Liver (tissue), 9 donors: ENCODE data around the gene PAX8. TPM values are rescaled to one million over a fixed set of nuclear protein-coding genes. Genes with fewer than 3 reads are reported as not detected.
A peak's percentile ranks its signal among the peaks of the same experiment; 100 is the strongest.
"Not testable (repeated sequence)": the region's sequence is repeated elsewhere in the genome, so short reads cannot be mapped to it uniquely, and the experiment has no call there.

Experiments used
- DNase-seq: peaks from one replicate; pipeline ENCODE4 v3.0.0-alpha.2; 2017; ENCODE audit warnings: low spot score
- H3K27ac ChIP-seq, 2 donors: one replicate each; pipeline ENCODE4 v1.7.0; 2013; ENCODE audit warnings: inconsistent platforms in 2 of 2, low read length in 2 of 2, control low read depth in 1 of 2, low read depth in 1 of 2, mild to moderate bottlenecking in 1 of 2
- H3K27me3 ChIP-seq, 4 donors: one replicate each; pipeline versions ENCODE4 v1.6.1 to v1.7.0; 2013; ENCODE audit warnings: low read length in 3 of 4, inconsistent platforms in 1 of 4, mild to moderate bottlenecking in 1 of 4, moderate library complexity in 1 of 4; ENCODE audit not compliant: control insufficient read depth in 4 of 4, insufficient read depth in 4 of 4
- H3K36me3 ChIP-seq, 4 donors: one replicate each; pipeline versions ENCODE4 v1.6.1 to v1.7.0; 2013; ENCODE audit warnings: low read length in 3 of 4, mild to moderate bottlenecking in 3 of 4, low read depth in 1 of 4, moderate library complexity in 1 of 4; ENCODE audit not compliant: control insufficient read depth in 4 of 4, insufficient read depth in 3 of 4
- H3K4me1 ChIP-seq, 4 donors: one replicate each; pipeline versions ENCODE4 v1.6.1 to v1.7.0; 2013; ENCODE audit warnings: low read length in 3 of 4, mild to moderate bottlenecking in 3 of 4, moderate library complexity in 1 of 4; ENCODE audit not compliant: control insufficient read depth in 4 of 4, insufficient read depth in 4 of 4
- H3K4me3 ChIP-seq, 3 donors: one replicate each; pipeline versions ENCODE4 v1.6.1 to v1.7.0; 2013; ENCODE audit warnings: low read length in 3 of 3, control low read depth in 1 of 3, low read depth in 1 of 3, mild to moderate bottlenecking in 1 of 3
- H3K9ac ChIP-seq, 2 donors: one replicate each; pipeline ENCODE4 v1.7.0; 2013; ENCODE audit warnings: low read length in 2 of 2, mild to moderate bottlenecking in 2 of 2, moderate library complexity in 2 of 2, control low read depth in 1 of 2, low read depth in 1 of 2
- H3K9me3 ChIP-seq, 4 donors: one replicate each; pipeline versions ENCODE4 v1.6.1 to v1.7.0; 2013; ENCODE audit warnings: low read length in 3 of 4; ENCODE audit not compliant: control insufficient read depth in 4 of 4
- EGR1 ChIP-seq, 2 donors: IDR thresholded peaks; 2 replicates each; pipeline ENCODE4 v1.6.1; 2016 to 2018; ENCODE audit warnings: antibody characterized with exemption in 2 of 2, low read depth in 2 of 2
- FOXA1 ChIP-seq: IDR thresholded peaks from 2 replicates; pipeline ENCODE4 v1.6.1; 2016; ENCODE audit warnings: antibody characterized with exemption
- GABPA ChIP-seq, 2 donors: IDR thresholded peaks in 1 of 2; conservative IDR thresholded peaks in 1 of 2; 2 replicates each; pipeline ENCODE4 v1.6.1; 2016; ENCODE audit warnings: antibody characterized with exemption in 2 of 2, mild to moderate bottlenecking in 1 of 2, moderate library complexity in 1 of 2
- HNF4A ChIP-seq, 2 donors: conservative IDR thresholded peaks; 2 replicates each; pipeline ENCODE4 v1.6.1; 2016; ENCODE audit warnings: antibody characterized with exemption in 2 of 2, mild to moderate bottlenecking in 2 of 2
- HNF4G ChIP-seq: IDR thresholded peaks from 2 replicates; pipeline ENCODE4 v1.6.1; 2016; ENCODE audit warnings: antibody characterized with exemption
- JUND ChIP-seq, 2 donors: IDR thresholded peaks; 2 replicates each; pipeline ENCODE4 v1.6.1; 2016; ENCODE audit warnings: antibody characterized with exemption in 2 of 2
- RAD21 ChIP-seq, 2 donors: IDR thresholded peaks; 2 replicates each; pipeline ENCODE4 v1.6.1; 2016; ENCODE audit warnings: antibody characterized with exemption in 2 of 2, mild to moderate bottlenecking in 2 of 2
- REST ChIP-seq: IDR thresholded peaks from 2 replicates; pipeline ENCODE4 v1.6.1; 2016; ENCODE audit warnings: antibody characterized with exemption, mild to moderate bottlenecking
- RXRA ChIP-seq, 2 donors: IDR thresholded peaks; 2 replicates each; pipeline ENCODE4 v1.6.1; 2017 to 2018; ENCODE audit warnings: antibody characterized with exemption in 2 of 2, mild to moderate bottlenecking in 1 of 2
- YY1 ChIP-seq: IDR thresholded peaks from 2 replicates; pipeline ENCODE4 v1.6.1; 2016; ENCODE audit warnings: antibody characterized with exemption, mild to moderate bottlenecking
- WGBS: extraction: QIAGEN DNeasy Blood & Tissue Kit; methylation state at CpG from one replicate; pipeline ENCODE4 v1.1.7; 2013; 5-methylcytosine and 5-hydroxymethylcytosine counted together
- polyA plus RNA-seq, 2 donors: library from polyadenylated mRNA; stranded (reverse) in 1 of 2; unstranded in 1 of 2; fragments of 200-250 nt in 1 of 2; fragments of >200 nt in 1 of 2; fragmentation: Nextera tagmentation in 1 of 2; extraction: Ambion mirVana in 1 of 2; gene quantifications; one replicate each; pipeline versions ENCODE4 v1.2.1 to v1.2.3, GENCODE V29; 2013 to 2015
- total RNA-seq, 2 donors: library from RNA; depleted of rRNA; stranded (reverse); fragments of >200 nt; gene quantifications; one replicate each; pipeline ENCODE4 v1.2.3, GENCODE V29; 2014
- TF ChIP-seq, protein P1 (sequence below): IDR thresholded peaks from 2 replicates; pipeline ENCODE4 v1.6.1; 2016; ENCODE audit warnings: antibody characterized with exemption
- TF ChIP-seq, protein P2 (sequence below): fragments of 150-350 bp; IDR thresholded peaks from 2 replicates; pipeline ENCODE4 v1.5.1; 2017; ENCODE audit warnings: improper control_type of control experiment, low read depth, low read length; ENCODE audit not compliant: missing input control
- donor health status: healthy.
- donor health status: healthy.
- donor health status: healthy.
- donor health status: healthy.
- donor health status: healthy.

PAX8 gene
- total and polyA plus RNA-seq, 4 donors, result 0.09 to 0.85 (median 0.33) TPM

- Histone ChIP-seq H3K27me3 (no peaks in the 10 kb centered on the region), H3K36me3 (no peaks in the 10 kb centered on the region), H3K4me3 (no peak overlapping the region), H3K9ac (no peak overlapping the region), H3K9me3 (no peaks in the 10 kb centered on the region), H3K4me1 (no peaks in the 10 kb centered on the region), H3K27ac (no peak overlapping the region)
- TF ChIP-seq, protein P1, sequence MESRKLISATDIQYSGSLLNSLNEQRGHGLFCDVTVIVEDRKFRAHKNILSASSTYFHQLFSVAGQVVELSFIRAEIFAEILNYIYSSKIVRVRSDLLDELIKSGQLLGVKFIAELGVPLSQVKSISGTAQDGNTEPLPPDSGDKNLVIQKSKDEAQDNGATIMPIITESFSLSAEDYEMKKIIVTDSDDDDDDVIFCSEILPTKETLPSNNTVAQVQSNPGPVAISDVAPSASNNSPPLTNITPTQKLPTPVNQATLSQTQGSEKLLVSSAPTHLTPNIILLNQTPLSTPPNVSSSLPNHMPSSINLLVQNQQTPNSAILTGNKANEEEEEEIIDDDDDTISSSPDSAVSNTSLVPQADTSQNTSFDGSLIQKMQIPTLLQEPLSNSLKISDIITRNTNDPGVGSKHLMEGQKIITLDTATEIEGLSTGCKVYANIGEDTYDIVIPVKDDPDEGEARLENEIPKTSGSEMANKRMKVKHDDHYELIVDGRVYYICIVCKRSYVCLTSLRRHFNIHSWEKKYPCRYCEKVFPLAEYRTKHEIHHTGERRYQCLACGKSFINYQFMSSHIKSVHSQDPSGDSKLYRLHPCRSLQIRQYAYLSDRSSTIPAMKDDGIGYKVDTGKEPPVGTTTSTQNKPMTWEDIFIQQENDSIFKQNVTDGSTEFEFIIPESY, result no peak
- TF ChIP-seq GABPA (IDR thresholded peaks at IDR 0.05 in 1 of 2, conservative IDR thresholded peaks at IDR 0.05 in 1 of 2), result no peak
- no peak for TF ChIP-seq YY1
- no peak for TF ChIP-seq FOXA1
- no peak for TF ChIP-seq REST
- no peak for TF ChIP-seq HNF4A (conservative IDR thresholded peaks at IDR 0.05)
- TF ChIP-seq, protein P2, sequence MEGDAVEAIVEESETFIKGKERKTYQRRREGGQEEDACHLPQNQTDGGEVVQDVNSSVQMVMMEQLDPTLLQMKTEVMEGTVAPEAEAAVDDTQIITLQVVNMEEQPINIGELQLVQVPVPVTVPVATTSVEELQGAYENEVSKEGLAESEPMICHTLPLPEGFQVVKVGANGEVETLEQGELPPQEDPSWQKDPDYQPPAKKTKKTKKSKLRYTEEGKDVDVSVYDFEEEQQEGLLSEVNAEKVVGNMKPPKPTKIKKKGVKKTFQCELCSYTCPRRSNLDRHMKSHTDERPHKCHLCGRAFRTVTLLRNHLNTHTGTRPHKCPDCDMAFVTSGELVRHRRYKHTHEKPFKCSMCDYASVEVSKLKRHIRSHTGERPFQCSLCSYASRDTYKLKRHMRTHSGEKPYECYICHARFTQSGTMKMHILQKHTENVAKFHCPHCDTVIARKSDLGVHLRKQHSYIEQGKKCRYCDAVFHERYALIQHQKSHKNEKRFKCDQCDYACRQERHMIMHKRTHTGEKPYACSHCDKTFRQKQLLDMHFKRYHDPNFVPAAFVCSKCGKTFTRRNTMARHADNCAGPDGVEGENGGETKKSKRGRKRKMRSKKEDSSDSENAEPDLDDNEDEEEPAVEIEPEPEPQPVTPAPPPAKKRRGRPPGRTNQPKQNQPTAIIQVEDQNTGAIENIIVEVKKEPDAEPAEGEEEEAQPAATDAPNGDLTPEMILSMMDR, result no peak
- no peak for TF ChIP-seq JUND (IDR thresholded peaks at IDR 0.05)
- no peak for TF ChIP-seq RXRA (IDR thresholded peaks at IDR 0.05)
- TF ChIP-seq EGR1 (IDR thresholded peaks at IDR 0.05; ENCODE audit: low read depth in 2 of 2), result no peak
- no peak for TF ChIP-seq RAD21 (IDR thresholded peaks at IDR 0.05)
- TF ChIP-seq HNF4G, result no peak
- no peak for DNase-seq
- 92% methylated on average over 6 of the region's 6 CpGs for WGBS
These were observed 31.1 kb upstream of the PAX8 start for GRCh38 chr2:113309655-113310387.

GRCh38 chr2:113308784-113309183 is 30.1 kb upstream of the PAX8 start:
- peak; percentile 28 for TF ChIP-seq REST
- peak; percentile 58 to 75 for TF ChIP-seq RAD21 (IDR thresholded peaks at IDR 0.05)
- TF ChIP-seq, protein P2, result peak; percentile 27
- DNase-seq, H3K9ac ChIP-seq, H3K36me3 ChIP-seq, H3K4me3 ChIP-seq, H3K4me1 ChIP-seq, H3K9me3 ChIP-seq, H3K27me3 ChIP-seq, H3K27ac ChIP-seq: not testable (repeated sequence)

DNA sequence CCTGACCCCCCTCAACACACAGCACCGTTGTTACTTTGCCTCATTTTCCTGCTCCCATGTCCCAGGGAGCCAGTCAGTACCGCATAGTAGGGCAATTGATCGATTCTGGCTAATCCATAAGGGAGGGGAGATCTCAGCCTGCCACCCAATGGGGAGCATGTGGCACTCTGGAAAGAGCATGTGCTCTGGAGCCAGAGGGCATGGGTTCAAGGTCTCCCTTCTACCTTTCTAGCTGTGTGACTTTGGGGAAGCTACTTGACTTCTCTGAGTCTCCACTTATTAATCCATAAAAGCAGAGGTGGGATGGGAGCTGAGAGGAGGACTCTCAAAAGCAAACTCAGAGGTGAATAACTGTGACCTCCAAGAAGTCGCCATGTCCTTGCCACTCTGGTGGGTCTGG is 27.5 kb upstream of the PAX8 start:
- H3K4me1 ChIP-seq, H3K9ac ChIP-seq, H3K9me3 ChIP-seq, H3K27me3 ChIP-seq, H3K36me3 ChIP-seq, H3K27ac ChIP-seq, DNase-seq, H3K4me3 ChIP-seq: not testable (repeated sequence)
- 83% methylated on average over 4 of the region's 4 CpGs for WGBS
